A549 (cell line): ENCODE measurements around the gene LETM1. TPM values are rescaled to one million over a fixed set of nuclear protein-coding genes. Genes with fewer than 3 reads are reported as not detected.

Experiments used
- ATAC-seq, 2 experiments: fragments of 200-7000 bp in 1 of 2; fragments of >200 bp in 1 of 2; cut with Nextera tagmentation in 1 of 2; cut with Tn5 transposase in 1 of 2; 3 replicates each; pipeline versions ENCODE4 v1.8.0 to v1.9.1; 2018 to 2020; ENCODE audit warnings: mild to moderate bottlenecking in 1 of 2, moderate library complexity in 1 of 2
- CTCF ChIA-PET: fragments of 300-600 bp; sonication (Branson Sonifier 250); formaldehyde crosslinking; extraction: SDS; loops from one replicate; lab custom pipeline; 2021; ENCODE audit warnings: antibody characterized with exemption, inconsistent platforms; lab: Yijun Ruan, JAX
- POLR2A ChIA-PET: fragments of 350-600 bp; formaldehyde crosslinking; extraction: SDS; loops from one replicate; lab custom pipeline; 2021; ENCODE audit warnings: antibody characterized with exemption, inconsistent platforms; lab: Yijun Ruan, JAX
- DNase-seq, 2 experiments: peaks; one replicate each; pipeline versions ENCODE4 v3.0.0 to v3.0.0-alpha.2; 2011 to 2016; ENCODE audit warnings: low read depth in 1 of 2, low spot score in 1 of 2
- FAIRE-seq: peaks from 2 replicates; lab custom pipeline; 2011; peaks lifted over from hg19 to GRCh38; lab: Jason Lieb, UNC
- H3K27ac ChIP-seq, 2 experiments: fragments of >200 bp; sonication (Bioruptor Twin); formaldehyde crosslinking; 3 replicates each; pipeline ENCODE4 v1.5.1; 2016 to 2017
- H3K4me1 ChIP-seq: fragments of >200 bp; sonication (Bioruptor Twin); formaldehyde crosslinking; 3 replicates; pipeline ENCODE4 v1.6.1; 2016
- H3K4me2 ChIP-seq: fragments of >200 bp; sonication (Bioruptor Twin); formaldehyde crosslinking; 3 replicates; pipeline ENCODE4 v1.6.1; 2016
- H3K4me3 ChIP-seq: fragments of >200 bp; sonication (Bioruptor Twin); formaldehyde crosslinking; 3 replicates; pipeline ENCODE4 v1.5.1; 2016
- H3K9me3 ChIP-seq: fragments of >200 bp; sonication (Bioruptor Twin); formaldehyde crosslinking; 3 replicates; pipeline ENCODE4 v1.6.1; 2016
- BHLHE40 ChIP-seq: IDR thresholded peaks from 2 replicates; pipeline ENCODE4 v1.6.1; 2012; ENCODE audit warnings: low read depth, low read length, inconsistent platforms
- CBX2 ChIP-seq: fragments of 200-600 bp; sonication (generic); IDR thresholded peaks from 2 replicates; pipeline ENCODE4 v1.6.1; 2016; ENCODE audit warnings: low read depth, mild to moderate bottlenecking, borderline replicate concordance
- CBX8 ChIP-seq: fragments of 200-600 bp; sonication (generic); IDR thresholded peaks from 2 replicates; pipeline ENCODE4 v1.6.1; 2016
- CEBPB ChIP-seq, 2 experiments: fragments of >200 bp in 1 of 2; sonication (Bioruptor Twin) in 1 of 2; formaldehyde crosslinking in 1 of 2; IDR thresholded peaks; 2 replicates each; pipeline ENCODE4 v1.6.1; 2012 to 2016
- KDM1A ChIP-seq: fragments of 200-600 bp; sonication (generic); IDR thresholded peaks from 2 replicates; pipeline ENCODE4 v1.6.1; 2016; ENCODE audit warnings: low read depth, mild to moderate bottlenecking
- MAX ChIP-seq: IDR thresholded peaks from 2 replicates; pipeline ENCODE4 v1.6.1; 2012
- MYC ChIP-seq: IDR thresholded peaks from 2 replicates; pipeline ENCODE4 v1.6.1; 2012; ENCODE audit warnings: mild to moderate bottlenecking, inconsistent platforms, low read length, improper control_type of control experiment, borderline replicate concordance
- RAD21 ChIP-seq, 2 experiments: fragments of >200 bp in 1 of 2; sonication (Bioruptor Twin) in 1 of 2; formaldehyde crosslinking in 1 of 2; IDR thresholded peaks in 1 of 2; conservative IDR thresholded peaks in 1 of 2; 2 replicates in 1 of 2; 3 replicates in 1 of 2; pipeline ENCODE4 v1.6.1; 2012 to 2018; ENCODE audit warnings: inconsistent platforms in 1 of 2
- RFX5 ChIP-seq: fragments of 450-650 bp; IDR thresholded peaks from 2 replicates; pipeline ENCODE4 v1.7.1; 2014; ENCODE audit warnings: antibody characterized with exemption, mild to moderate bottlenecking, moderate library complexity
- SREBF2 ChIP-seq: fragments of 450-650 bp; IDR thresholded peaks from 2 replicates; pipeline ENCODE4 v1.6.1; 2014; ENCODE audit warnings: mild to moderate bottlenecking, moderate library complexity
- TP53 ChIP-seq: fragments of 250-450 bp; sonication (Bioruptor Pico); IDR thresholded peaks from 2 replicates; pipeline ENCODE4 v1.5.0; 2021; ENCODE audit warnings: mild to moderate bottlenecking, moderate library complexity
- ZC3H11A ChIP-seq: fragments of 450-650 bp; IDR thresholded peaks from 2 replicates; pipeline ENCODE4 v1.6.1; 2014; ENCODE audit warnings: antibody characterized with exemption, mild to moderate bottlenecking
- whole genome bisulfite sequencing: methylation state at CpG from one replicate; pipeline ENCODE4 v1.1.6; 2017; ENCODE audit errors: missing lambda C conversion rate; 5-methylcytosine and 5-hydroxymethylcytosine counted together
- polyA plus RNA-seq, 4 experiments: library from polyadenylated mRNA; depleted of rRNA in 3 of 4; stranded (reverse); fragments of >200 nt; fragmentation: RNase III in 1 of 4; extraction: RNeasy Plus Mini Kit Qiagen cat#74134 plus additional on column Dnase treatment in 1 of 4; gene quantifications; 2 replicates in 3 of 4; 3 replicates in 1 of 4; pipeline ENCODE4 v1.2.3, GENCODE V29; 2011 to 2017
- TF ChIP-seq, protein P1 (sequence below): fragments of 200-600 bp; sonication (generic); IDR thresholded peaks from 2 replicates; pipeline ENCODE4 v1.6.1; 2016; ENCODE audit warnings: antibody characterized with exemption, mild to moderate bottlenecking, moderate library complexity
- TF ChIP-seq, protein P2 (sequence below): fragments of >200 bp; sonication (Bioruptor Twin); formaldehyde crosslinking; IDR thresholded peaks from 3 replicates; pipeline ENCODE4 v1.5.1; 2016

LETM1 gene
- polyA plus RNA-seq, 2 of the 4 experiments (the other 2 are of a cell fraction), result 18.6 to 29.6 TPM

DNA sequence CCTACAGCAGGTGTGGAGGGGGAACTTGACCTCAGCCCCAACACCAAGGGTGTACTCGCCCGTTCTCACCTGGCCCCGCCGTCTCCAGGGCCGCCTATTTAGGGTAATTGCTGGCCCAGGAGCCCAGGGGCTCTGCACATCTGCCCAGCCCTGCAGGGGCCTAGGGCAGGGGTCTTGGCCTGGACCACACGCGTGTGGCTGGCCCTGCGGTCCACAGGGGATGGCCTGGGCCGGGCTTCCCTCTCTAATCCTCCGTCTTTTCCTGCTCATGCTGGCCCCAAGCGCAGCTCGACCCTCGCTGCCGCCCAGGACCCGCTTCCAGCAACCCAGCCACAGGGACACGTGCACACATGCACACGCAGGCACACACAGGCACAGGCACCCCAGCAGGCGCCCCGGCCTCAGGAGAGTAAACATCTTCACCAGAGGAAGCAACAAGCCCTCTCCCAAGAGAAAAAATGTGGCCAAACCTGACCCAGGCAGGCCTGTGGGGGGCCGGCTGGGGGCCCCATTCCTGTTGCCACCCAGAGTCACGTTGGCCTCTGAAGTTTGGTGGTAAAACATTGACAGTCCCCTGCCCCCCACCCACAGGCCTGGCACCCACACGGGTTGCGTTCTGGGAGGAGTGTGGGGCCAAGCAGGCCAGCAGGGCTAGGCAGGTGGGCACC, 87.5 kb downstream of the LETM1 start:
- no peak for FAIRE-seq
- Histone ChIP-seq H3K4me2 (peak overlapping the region; percentile 83), H3K9me3 (no peaks in the 10 kb centered on the region), H3K27ac (peak overlapping the region; percentile 94 to 100; a peak in 5 of 6 replicates)
- ATAC-seq, result no peak
- TF ChIP-seq TP53 (CRISPR knock-in tag), result no peak
- no peak for TF ChIP-seq BHLHE40
- TF ChIP-seq CBX2, result no peak
- TF ChIP-seq ZC3H11A, result no peak
- no peak for TF ChIP-seq KDM1A
- no peak for TF ChIP-seq SREBF2
- no peak for TF ChIP-seq MAX
- TF ChIP-seq CBX8, result no peak
- TF ChIP-seq, all 56 proteins: peak for 0
- ChIA-PET CTCF (interaction anchor here (1.0 to 1.9 kb wide), 10 partner anchors 8 to 40 kb away, joined by 3 to 9 read pairs (median 5); no protein-coding TSS in a partner anchor), POLR2A (interaction anchor here (0.9 kb wide), 1 partner anchor 25 kb away, joined by 5 read pairs; the partner anchor contains the start of gene FGFR3)
- peaks cover 30% of the 10 kb centered on the region for H3K4me1 ChIP-seq
- H3K4me3 ChIP-seq, result no peak overlapping the region; the same call in 2 of the 3 replicates
- 91% methylated on average over 12 of the region's 23 CpGs for WGBS
- DNase-seq, result no peak

DNA sequence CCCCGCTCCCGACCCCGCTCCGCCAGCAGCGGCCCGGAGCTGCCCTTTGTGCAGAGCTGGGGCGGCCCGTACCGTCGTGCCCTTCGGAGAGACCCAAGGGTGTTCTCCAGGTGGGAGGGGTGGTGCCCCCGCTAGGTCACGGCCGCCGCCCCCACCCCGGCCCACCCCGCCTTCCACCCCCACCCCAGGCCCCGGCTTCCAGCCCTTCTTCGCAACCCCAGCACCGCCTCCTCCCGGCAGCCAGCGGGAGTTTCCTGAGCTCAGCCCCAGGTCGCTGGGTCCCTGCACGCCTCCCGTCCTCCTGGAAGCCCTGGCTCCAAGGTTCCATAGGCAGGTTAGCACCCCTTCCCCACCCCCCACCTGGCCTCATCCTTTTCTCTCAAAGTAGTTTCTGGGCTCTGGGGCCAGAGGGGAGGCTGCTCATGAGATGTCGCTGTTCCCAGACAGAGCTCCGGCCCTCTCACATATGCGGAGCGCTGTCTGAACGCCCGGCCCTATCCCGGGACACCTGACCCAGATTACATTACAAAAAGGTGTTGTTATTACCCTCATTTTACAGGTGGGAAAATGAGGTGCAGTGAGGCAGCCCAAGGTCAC, 88.1 kb downstream of the LETM1 start:
- CTCF ChIA-PET, result interaction anchor here (1.0 to 1.9 kb wide), 10 partner anchors 9 to 41 kb away, joined by 3 to 9 read pairs (median 5); no protein-coding TSS in a partner anchor
- 85% methylated on average over 8 of the region's 32 CpGs for WGBS
- TF ChIP-seq RFX5, result no peak
- TF ChIP-seq, protein P1, sequence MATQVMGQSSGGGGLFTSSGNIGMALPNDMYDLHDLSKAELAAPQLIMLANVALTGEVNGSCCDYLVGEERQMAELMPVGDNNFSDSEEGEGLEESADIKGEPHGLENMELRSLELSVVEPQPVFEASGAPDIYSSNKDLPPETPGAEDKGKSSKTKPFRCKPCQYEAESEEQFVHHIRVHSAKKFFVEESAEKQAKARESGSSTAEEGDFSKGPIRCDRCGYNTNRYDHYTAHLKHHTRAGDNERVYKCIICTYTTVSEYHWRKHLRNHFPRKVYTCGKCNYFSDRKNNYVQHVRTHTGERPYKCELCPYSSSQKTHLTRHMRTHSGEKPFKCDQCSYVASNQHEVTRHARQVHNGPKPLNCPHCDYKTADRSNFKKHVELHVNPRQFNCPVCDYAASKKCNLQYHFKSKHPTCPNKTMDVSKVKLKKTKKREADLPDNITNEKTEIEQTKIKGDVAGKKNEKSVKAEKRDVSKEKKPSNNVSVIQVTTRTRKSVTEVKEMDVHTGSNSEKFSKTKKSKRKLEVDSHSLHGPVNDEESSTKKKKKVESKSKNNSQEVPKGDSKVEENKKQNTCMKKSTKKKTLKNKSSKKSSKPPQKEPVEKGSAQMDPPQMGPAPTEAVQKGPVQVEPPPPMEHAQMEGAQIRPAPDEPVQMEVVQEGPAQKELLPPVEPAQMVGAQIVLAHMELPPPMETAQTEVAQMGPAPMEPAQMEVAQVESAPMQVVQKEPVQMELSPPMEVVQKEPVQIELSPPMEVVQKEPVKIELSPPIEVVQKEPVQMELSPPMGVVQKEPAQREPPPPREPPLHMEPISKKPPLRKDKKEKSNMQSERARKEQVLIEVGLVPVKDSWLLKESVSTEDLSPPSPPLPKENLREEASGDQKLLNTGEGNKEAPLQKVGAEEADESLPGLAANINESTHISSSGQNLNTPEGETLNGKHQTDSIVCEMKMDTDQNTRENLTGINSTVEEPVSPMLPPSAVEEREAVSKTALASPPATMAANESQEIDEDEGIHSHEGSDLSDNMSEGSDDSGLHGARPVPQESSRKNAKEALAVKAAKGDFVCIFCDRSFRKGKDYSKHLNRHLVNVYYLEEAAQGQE, result no peak
- TF ChIP-seq, protein P2, sequence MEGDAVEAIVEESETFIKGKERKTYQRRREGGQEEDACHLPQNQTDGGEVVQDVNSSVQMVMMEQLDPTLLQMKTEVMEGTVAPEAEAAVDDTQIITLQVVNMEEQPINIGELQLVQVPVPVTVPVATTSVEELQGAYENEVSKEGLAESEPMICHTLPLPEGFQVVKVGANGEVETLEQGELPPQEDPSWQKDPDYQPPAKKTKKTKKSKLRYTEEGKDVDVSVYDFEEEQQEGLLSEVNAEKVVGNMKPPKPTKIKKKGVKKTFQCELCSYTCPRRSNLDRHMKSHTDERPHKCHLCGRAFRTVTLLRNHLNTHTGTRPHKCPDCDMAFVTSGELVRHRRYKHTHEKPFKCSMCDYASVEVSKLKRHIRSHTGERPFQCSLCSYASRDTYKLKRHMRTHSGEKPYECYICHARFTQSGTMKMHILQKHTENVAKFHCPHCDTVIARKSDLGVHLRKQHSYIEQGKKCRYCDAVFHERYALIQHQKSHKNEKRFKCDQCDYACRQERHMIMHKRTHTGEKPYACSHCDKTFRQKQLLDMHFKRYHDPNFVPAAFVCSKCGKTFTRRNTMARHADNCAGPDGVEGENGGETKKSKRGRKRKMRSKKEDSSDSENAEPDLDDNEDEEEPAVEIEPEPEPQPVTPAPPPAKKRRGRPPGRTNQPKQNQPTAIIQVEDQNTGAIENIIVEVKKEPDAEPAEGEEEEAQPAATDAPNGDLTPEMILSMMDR, result peak; percentile 21; the same call in 1 of the 3 replicates
- TF ChIP-seq MYC, result no peak
- 0 out of 5 replicates have a peak, but pooled peaks of 1 of the 2 experiments have one; percentile 25 for TF ChIP-seq RAD21 (conservative IDR thresholded peaks at IDR 0.05 in 1 of 2, IDR thresholded peaks at IDR 0.05 in 1 of 2)
- no peak for TF ChIP-seq CEBPB (IDR thresholded peaks at IDR 0.05)
- H3K9me3 ChIP-seq, result no peaks in the 10 kb centered on the region
- POLR2A ChIA-PET, result interaction anchor here (0.9 kb wide), 1 partner anchor 26 kb away, joined by 5 read pairs; the partner anchor contains the start of gene FGFR3
- H3K4me1 ChIP-seq, result peaks cover 30% of the 10 kb centered on the region
- peak overlapping the region; percentile 83 for H3K4me2 ChIP-seq
- DNase-seq (peak; percentile 68 to 87), FAIRE-seq (no peak), ATAC-seq (peak; percentile 57 to 63; a peak in 5 of 6 replicates)
- peak overlapping the region; percentile 95 for H3K4me3 ChIP-seq
- H3K27ac ChIP-seq, result peak overlapping the region; percentile 94 to 100
